GM12875 (cell line): ENCODE results near the gene RAP1GDS1.
"Not testable (repeated sequence)": the region's sequence is repeated elsewhere in the genome, so short reads cannot be mapped to it uniquely, and the experiment has no call there.

Experiments
- H3K4me3 ChIP-seq: one replicate; pipeline ENCODE4 v1.5.1; 2011; ENCODE audit warnings: low read depth, low read length, control low read depth
- CTCF ChIP-seq: IDR thresholded peaks from 2 replicates; pipeline ENCODE4 v1.5.1; 2011; ENCODE audit warnings: low read depth, mild to moderate bottlenecking, control low read depth, inconsistent platforms, low read length, moderate library complexity, borderline replicate concordance; ENCODE audit not compliant: insufficient read depth

RAP1GDS1 gene

GRCh38 chr4:98311656-98312055, 50.5 kb downstream of the RAP1GDS1 start:
- no peak overlapping the region for H3K4me3 ChIP-seq
- TF ChIP-seq CTCF, result no peak

DNA sequence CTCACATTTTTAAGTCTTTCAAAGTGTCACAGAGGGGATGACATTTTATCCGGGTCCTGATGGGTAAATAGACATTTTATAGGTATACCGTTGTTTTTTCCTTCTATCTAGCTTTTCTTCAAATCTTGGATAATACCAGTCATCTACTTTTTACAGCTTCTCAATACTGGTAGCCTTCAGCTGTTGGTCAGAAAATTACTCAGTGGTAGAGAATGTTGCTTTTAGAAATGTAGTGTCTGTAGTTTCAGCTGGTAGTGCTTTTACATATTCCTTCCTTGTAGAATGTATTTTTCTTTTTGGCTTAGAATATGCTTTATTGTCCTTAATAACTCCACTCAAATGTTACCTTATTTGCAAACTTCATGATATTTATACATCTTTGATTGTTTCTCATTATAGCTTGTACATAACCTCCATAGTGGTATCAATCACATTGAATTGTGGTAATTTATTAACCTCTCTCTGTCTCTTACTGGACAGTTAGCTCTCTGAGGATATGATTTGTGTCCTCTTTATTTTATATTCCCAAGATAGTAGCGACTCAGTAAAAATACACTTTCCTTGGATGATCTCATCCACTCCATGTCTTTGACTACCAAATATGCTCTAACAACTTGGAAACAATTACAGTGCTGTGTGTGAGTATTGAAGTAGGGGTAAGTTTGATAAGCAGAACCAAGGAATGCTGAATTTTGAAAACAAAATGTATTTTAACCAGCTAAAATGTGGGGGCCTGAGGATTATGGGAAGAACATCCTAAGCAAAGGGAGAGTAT, 53.8 kb downstream of the RAP1GDS1 start:
- no peak overlapping the region for H3K4me3 ChIP-seq
- no peak for TF ChIP-seq CTCF

GRCh38 chr4:98318521-98318920, 57.3 kb downstream of the RAP1GDS1 start:
- no peak overlapping the region for H3K4me3 ChIP-seq
- no peak for TF ChIP-seq CTCF

DNA sequence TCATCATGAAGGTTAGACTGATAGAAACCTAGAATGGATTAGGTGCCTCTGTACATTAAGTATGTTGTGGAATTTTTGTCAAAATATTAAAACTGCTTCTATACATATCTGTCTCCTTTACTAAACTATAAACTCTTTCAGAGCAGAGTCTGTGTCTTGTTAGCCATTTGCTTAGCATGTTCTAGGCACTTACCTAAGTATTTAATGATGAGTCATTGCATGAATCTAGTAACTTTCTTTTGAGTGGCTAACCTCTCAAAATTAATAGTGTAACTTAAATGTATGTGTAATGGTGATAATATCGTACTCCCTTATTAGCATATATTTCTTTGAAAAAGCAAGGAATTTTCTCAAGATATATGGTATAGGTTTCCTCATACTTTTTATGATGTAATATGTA, 57.8 kb downstream of the RAP1GDS1 start:
- no peak overlapping the region for H3K4me3 ChIP-seq
- no peak for TF ChIP-seq CTCF

- no peak overlapping the region for H3K4me3 ChIP-seq
- TF ChIP-seq CTCF, result no peak
These were observed 65.0 kb downstream of the RAP1GDS1 start for GRCh38 chr4:98326168-98326567.

- TF ChIP-seq CTCF, result no peak
- no peak overlapping the region for H3K4me3 ChIP-seq
These were observed 66.5 kb downstream of the RAP1GDS1 start for GRCh38 chr4:98327694-98328093.

GRCh38 chr4:98329879-98330640, 68.9 kb downstream of the RAP1GDS1 start:
- H3K4me3 ChIP-seq, result not testable (repeated sequence)
